HS-5 (cell line): ENCODE measurements around the gene AAMP.
"Not testable (repeated sequence)": the region's sequence is repeated elsewhere in the genome, so short reads cannot be mapped to it uniquely, and the experiment has no call there.

Source experiments
- DNase-seq: peaks from one replicate; pipeline ENCODE4 v3.0.0-alpha.2; 2012; ENCODE audit warnings: low read depth

The AAMP gene

DNA sequence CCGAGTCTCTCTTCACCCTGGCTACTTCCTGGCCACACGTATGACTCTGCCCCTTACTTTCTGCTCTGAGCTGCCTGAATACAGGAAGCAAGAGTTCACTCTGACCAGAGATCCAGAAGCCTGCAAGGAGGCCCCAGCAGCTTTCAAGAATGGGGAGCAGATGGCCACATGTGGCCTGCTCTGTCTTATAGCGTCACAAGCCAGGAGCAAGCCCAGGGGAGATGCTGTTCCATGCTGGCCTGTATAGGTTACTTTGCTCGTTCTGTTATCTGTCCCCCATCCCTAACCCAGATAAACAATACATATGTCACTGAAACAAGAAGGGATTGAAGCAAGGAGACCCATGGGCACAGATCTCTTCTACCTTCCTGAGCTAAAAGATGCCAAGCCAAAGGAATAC is 4.6 kb upstream of the AAMP start:
- no peak for DNase-seq

GRCh38 chr2:218273908-218274249 is 3.9 kb upstream of the AAMP start:
- no peak for DNase-seq

GRCh38 chr2:218273214-218273907 is 3.4 kb upstream of the AAMP start:
- DNase-seq, result not testable (repeated sequence)

DNA sequence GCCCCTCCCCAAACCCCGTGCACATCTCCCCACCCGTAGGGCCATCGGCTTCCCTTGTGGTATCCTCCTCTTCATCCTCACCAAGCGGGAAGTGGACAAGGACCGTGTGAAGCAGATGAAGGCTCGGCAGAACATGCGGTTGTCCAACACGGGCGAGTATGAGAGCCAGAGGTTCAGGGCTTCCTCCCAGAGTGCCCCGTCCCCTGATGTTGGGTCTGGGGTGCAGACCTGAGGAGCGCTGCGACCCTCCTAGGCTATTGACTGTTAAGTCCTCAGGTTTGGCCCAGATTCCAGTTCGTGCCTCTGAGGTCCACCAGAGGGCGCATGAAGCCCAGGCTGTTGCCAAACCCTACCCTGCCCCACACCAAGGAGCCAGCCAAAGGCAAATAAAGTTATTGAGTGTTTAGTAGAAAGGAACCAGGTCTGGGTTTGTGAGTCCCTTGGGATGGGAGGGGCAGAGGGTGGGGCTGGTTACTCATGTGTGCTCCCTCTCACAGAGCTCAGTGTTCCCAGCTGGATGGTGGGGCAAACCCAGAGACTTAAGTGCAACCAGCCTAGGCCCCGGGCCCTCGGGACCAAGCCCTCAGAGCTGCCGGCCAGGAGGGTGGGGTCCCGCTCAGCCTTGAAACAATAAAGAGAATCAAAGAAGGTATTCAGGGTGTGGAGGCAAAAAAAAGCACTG is 2.7 kb upstream of the AAMP start:
- DNase-seq, result peak; percentile 90

- DNase-seq, result no peak
Observed at GRCh38 chr2:218271865-218272530, 2.1 kb upstream of the AAMP start.

DNA sequence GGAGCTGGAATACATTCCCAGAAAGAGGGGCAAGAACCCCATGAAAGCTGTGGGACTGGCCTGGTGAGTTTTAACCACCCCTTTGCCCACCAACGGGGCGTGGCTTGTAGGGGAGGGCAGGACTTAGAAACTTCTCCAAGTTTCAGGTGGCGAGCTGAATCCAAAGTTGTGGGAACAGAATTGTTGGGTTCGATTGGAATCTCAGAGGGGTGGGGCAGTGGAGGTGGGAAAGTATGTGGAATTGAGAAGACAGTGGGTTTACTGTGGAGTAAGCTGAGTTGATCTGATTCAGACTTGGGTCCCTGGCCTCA is 1.5 kb upstream of the AAMP start:
- DNase-seq, result no peak

DNA sequence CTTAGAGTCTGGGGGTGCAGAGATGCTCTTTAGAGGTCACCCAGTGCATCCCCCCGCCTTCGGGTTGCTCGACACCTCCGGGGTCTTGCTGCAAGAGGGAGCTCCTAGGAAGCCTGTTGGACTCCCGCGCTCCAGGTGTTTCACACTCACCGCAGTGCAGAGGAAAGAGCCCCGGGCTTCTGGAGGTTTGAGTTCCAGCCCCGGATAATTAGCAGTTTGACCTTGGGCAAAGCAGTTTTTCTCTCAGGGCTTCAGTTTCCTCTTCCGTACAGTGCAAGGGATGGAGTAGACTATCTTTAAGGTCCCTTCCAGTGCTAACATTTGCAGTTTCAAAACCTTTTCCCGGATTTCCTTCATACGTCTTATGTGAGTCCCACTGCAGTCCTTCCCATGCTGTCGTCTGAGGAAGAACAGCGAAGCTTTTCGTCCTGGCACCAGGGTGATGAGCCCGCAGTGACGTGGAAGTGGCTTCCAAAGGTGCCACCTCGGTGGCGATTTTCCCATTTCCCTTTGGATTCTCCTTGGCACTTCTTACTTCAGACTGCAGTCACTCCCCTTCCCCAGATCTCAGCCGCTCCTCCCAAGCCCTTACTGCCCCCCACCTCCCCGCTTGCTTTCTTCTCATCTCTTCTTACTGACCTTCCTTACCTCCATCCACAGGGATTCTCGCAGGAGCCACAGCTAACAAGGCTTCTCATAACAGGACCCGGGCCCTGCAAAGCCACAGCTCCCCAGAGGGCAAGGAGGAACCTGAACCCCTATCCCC is 967 bp upstream of the AAMP start:
- DNase-seq, result no peak

GRCh38 chr2:218267259-218267658 is 2.7 kb downstream of the AAMP start:
- no peak for DNase-seq

GRCh38 chr2:218266316-218266979 is 3.5 kb downstream of the AAMP start:
- DNase-seq, result no peak

- DNase-seq, result no peak
Observed at GRCh38 chr2:218265626-218266025, 4.3 kb downstream of the AAMP start.

DNA sequence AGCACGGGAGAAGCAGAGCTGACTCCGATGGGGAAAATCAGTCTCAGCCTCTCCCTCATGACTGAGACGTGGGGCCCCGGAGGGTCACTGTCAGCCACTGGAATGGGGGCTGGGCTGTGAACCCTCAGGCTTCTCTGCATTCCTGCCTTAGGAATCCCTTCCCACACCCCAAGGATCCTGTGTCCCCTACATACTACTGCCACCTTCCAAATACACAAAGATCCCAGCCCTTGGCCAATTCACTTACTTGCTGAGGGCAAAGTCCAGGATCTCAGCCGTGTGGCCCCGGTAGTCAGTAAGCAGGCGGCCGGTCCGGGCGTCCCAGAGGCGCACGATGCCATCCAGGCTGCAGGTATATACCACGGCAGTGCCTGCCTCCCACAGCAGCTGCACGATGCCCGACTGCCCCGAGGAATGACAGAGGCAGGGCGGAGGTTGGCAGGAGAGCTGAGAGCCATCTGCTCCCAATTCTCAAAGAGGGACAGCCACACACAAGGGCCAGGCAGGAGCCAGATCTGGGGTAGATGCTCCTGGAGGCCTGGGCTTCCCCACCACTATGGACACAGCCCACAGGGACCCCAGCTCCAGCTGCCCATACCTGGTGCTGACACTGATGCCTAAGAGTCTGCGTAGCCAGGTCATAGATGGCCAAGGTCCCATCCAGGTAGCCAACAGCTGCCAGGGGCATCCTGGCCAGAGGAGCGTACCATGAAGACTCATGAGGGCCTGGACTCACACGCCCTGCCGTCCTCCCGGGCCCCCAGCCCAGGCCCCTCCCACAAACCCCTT is 5.0 kb downstream of the AAMP start:
- DNase-seq, result no peak

- no peak for DNase-seq
Observed at GRCh38 chr2:218263817-218264641, 5.9 kb downstream of the AAMP start.

- no peak for DNase-seq
Observed at GRCh38 chr2:218262631-218263586, 7.0 kb downstream of the AAMP start.

DNA sequence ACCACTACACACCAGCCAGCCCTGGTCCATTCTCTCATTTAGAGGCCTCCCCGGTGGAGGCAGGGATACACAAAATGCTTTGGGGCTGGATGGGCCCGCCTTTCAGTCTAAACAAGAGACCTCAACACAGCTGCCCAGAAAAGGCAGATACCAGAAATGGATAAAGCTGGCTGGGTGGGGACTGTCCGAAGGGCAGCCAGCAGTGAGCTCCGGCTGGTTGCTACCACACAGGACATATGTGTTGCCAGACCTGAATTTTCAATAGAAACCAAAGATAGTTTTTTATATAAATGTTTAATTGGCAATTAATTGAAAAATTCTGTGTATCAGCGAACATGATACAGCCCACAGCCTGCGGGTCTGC is 7.7 kb downstream of the AAMP start:
- DNase-seq, result no peak

- DNase-seq, result no peak
Observed at GRCh38 chr2:218261423-218262236, 8.3 kb downstream of the AAMP start.

DNA sequence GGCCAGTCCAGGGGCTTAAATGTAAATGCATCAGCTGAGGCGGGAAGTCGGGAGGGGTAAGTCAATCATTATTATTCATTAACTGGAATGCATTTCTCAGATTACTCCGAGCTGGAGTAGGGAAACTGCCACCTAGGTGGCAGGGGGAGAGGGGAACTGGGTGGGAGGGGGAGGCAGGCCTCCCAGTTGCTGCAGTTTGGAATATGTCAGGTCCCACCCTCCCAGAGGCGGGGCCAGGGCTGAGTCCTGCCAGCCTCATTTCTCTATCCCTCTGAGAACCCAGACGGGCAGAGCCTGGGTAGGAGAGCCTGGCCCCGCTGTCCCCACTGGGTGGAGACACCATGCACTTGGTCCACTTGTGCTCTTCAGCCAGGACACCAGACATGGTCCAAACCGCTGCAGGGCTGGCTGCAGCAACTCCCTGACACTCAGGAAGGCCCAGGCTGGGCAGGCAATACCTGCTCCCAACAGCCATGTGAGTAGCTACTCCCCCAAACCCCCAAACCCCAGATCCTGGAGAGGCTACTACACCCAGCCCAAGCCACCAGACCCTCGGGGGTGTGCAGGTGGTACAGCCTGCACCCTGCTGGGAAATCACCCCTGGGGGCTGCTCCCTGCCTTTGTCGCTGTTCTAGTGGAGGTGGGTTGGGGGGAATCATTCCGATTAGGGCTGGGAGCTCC is 9.1 kb downstream of the AAMP start, which contains the start of gene GPBAR1:
Gene GPBAR1 (plus strand): TSS at position 274 of the 681 bp plus-strand sequence. CDS start 1,710 bp downstream, outside the sequence.
- no peak for DNase-seq

GRCh38 chr2:218260166-218260565 is 9.8 kb downstream of the AAMP start:
- no peak for DNase-seq
